Astrocyte (in vitro differentiated cells and primary cell): Measurements from ENCODE around the gene RCE1. TPM values are rescaled to one million over a fixed set of nuclear protein-coding genes. Genes with fewer than 3 reads are reported as not detected.

Experiments
- DNase-seq: peaks from one replicate; pipeline ENCODE4 v3.0.0-alpha.2; 2010; ENCODE audit warnings: low read depth
- FAIRE-seq: peaks from 2 replicates; lab custom pipeline; 2011; peaks lifted over from hg19 to GRCh38; lab: Jason Lieb, UNC
- H2AFZ ChIP-seq: 2 replicates; pipeline ENCODE4 v1.6.0; 2012; ENCODE audit warnings: low read depth, low read length, inconsistent platforms
- H3K27ac ChIP-seq: 2 replicates; pipeline ENCODE4 v1.5.1; 2011; ENCODE audit warnings: low read depth, low read length, inconsistent platforms
- H3K27me3 ChIP-seq: 2 replicates; pipeline ENCODE4 v1.6.0; 2011; ENCODE audit warnings: low read length, inconsistent platforms; ENCODE audit not compliant: insufficient read depth
- H3K36me3 ChIP-seq: 2 replicates; pipeline ENCODE4 v1.5.1; 2011; ENCODE audit warnings: low read length, inconsistent platforms; ENCODE audit not compliant: insufficient read depth
- H3K4me1 ChIP-seq: 2 replicates; pipeline ENCODE4 v1.5.1; 2011; ENCODE audit warnings: low read length, inconsistent platforms; ENCODE audit not compliant: insufficient read depth
- H3K4me2 ChIP-seq: 2 replicates; pipeline ENCODE4 v1.6.0; 2012; ENCODE audit warnings: low read length, inconsistent platforms
- H3K4me3 ChIP-seq: 2 replicates; pipeline ENCODE4 v1.5.1; 2011; ENCODE audit warnings: low read depth, mild to moderate bottlenecking, low read length, inconsistent platforms; ENCODE audit not compliant: insufficient read depth
- H3K79me2 ChIP-seq: 2 replicates; pipeline ENCODE4 v1.6.0; 2012; ENCODE audit warnings: mild to moderate bottlenecking, low read length, inconsistent platforms; ENCODE audit not compliant: insufficient read depth
- H3K9ac ChIP-seq: 2 replicates; pipeline ENCODE4 v1.6.0; 2012; ENCODE audit warnings: mild to moderate bottlenecking, low read length, inconsistent platforms
- H3K9me3 ChIP-seq: 2 replicates; pipeline ENCODE4 v1.5.1; 2012; ENCODE audit warnings: low read depth, mild to moderate bottlenecking, low read length, inconsistent platforms; ENCODE audit not compliant: insufficient read depth
- H4K20me1 ChIP-seq: 2 replicates; pipeline ENCODE4 v1.6.0; 2012; ENCODE audit warnings: low read length, inconsistent platforms; ENCODE audit not compliant: insufficient read depth
- H3K27ac Mint-ChIP-seq: one replicate; pipeline ENCODE4 v1.8.0; 2021; ENCODE audit warnings: mild to moderate bottlenecking, mixed read lengths; ENCODE audit not compliant: unreplicated experiment
- H3K27me3 Mint-ChIP-seq: one replicate; pipeline ENCODE4 v1.8.0; 2021; ENCODE audit warnings: low read depth, mixed read lengths; ENCODE audit not compliant: unreplicated experiment
- H3K36me3 Mint-ChIP-seq: one replicate; pipeline ENCODE4 v1.8.0; 2021; ENCODE audit warnings: low read depth, mixed read lengths; ENCODE audit not compliant: unreplicated experiment
- H3K4me1 Mint-ChIP-seq: one replicate; pipeline ENCODE4 v1.8.0; 2021; ENCODE audit warnings: low read depth, mixed read lengths; ENCODE audit not compliant: unreplicated experiment
- H3K4me3 Mint-ChIP-seq: one replicate; pipeline ENCODE4 v1.8.0; 2021; ENCODE audit warnings: mild to moderate bottlenecking, moderate library complexity, mixed read lengths; ENCODE audit not compliant: unreplicated experiment
- H3K9me3 Mint-ChIP-seq: one replicate; pipeline ENCODE4 v1.8.0; 2021; ENCODE audit warnings: mild to moderate bottlenecking, mixed read lengths; ENCODE audit not compliant: unreplicated experiment
- CTCF ChIP-seq: IDR thresholded peaks from 2 replicates; pipeline ENCODE4 v1.5.1; 2011; ENCODE audit warnings: low read depth, mild to moderate bottlenecking, inconsistent platforms, low read length, moderate library complexity; ENCODE audit not compliant: insufficient read depth
- EZH2 ChIP-seq: IDR thresholded peaks from 2 replicates; pipeline ENCODE4 v1.6.1; 2012; ENCODE audit warnings: mild to moderate bottlenecking, low read length, inconsistent platforms; ENCODE audit not compliant: insufficient read depth
- total RNA-seq: library from RNA; stranded (reverse); gene quantifications from 2 replicates; pipeline ENCODE4 v1.2.1, GENCODE V29; 2021

Gene RCE1
- total RNA-seq, 1 donor from 2014 or later: 19.8 TPM

- Mint-ChIP-seq H3K27ac (no peak overlapping the region), H3K4me1 (no peaks in the 10 kb centered on the region)
These were observed 21.1 kb downstream of the RCE1 start for GRCh38 chr11:66864172-66864901.

GRCh38 chr11:66864924-66865697, 21.9 kb downstream of the RCE1 start:
- peaks cover 2% of the 10 kb centered on the region for H3K27me3 Mint-ChIP-seq
- Histone ChIP-seq H2AFZ (no peak overlapping the region), H3K79me2 (peaks cover 6% of the 10 kb centered on the region), H3K27me3 (no peaks in the 10 kb centered on the region), H3K9me3 (no peaks in the 10 kb centered on the region), H4K20me1 (peaks cover 5% of the 10 kb centered on the region), H3K9ac (no peak overlapping the region), H3K4me1 (no peaks in the 10 kb centered on the region), H3K4me2 (no peak overlapping the region), H3K36me3 (no peaks in the 10 kb centered on the region), H3K27ac (no peak overlapping the region), H3K4me3 (no peak overlapping the region)
- no peak overlapping the region for H3K4me3 Mint-ChIP-seq
- H3K9me3 Mint-ChIP-seq: no peaks in the 10 kb centered on the region
- no peak for DNase-seq
- TF ChIP-seq EZH2: no peak
- no peak for TF ChIP-seq CTCF
- H3K36me3 Mint-ChIP-seq: peaks cover 1% of the 10 kb centered on the region
- H3K4me1 Mint-ChIP-seq: no peaks in the 10 kb centered on the region
- no peak for FAIRE-seq
- no peak overlapping the region for H3K27ac Mint-ChIP-seq

More at GRCh38 chr11:66864172-66864901, 21.1 kb downstream of the RCE1 start:
- Histone ChIP-seq H4K20me1 (peaks cover 8% of the 10 kb centered on the region), H3K27ac (no peak overlapping the region), H3K9ac (no peak overlapping the region), H3K79me2 (peaks cover 8% of the 10 kb centered on the region), H3K27me3 (no peaks in the 10 kb centered on the region), H2AFZ (no peak overlapping the region), H3K36me3 (no peaks in the 10 kb centered on the region), H3K4me1 (no peaks in the 10 kb centered on the region), H3K4me2 (no peak overlapping the region), H3K4me3 (no peak overlapping the region), H3K9me3 (no peaks in the 10 kb centered on the region)
- H3K9me3 Mint-ChIP-seq: no peaks in the 10 kb centered on the region
- H3K27me3 Mint-ChIP-seq: peaks cover 2% of the 10 kb centered on the region
- DNase-seq (no peak), FAIRE-seq (no peak)
- TF ChIP-seq CTCF: no peak
- TF ChIP-seq EZH2: no peak
- peaks cover 1% of the 10 kb centered on the region for H3K36me3 Mint-ChIP-seq
- no peak overlapping the region for H3K4me3 Mint-ChIP-seq
